Measurements from ENCODE around the gene C2CD4D. TPM values are rescaled to one million over a fixed set of nuclear protein-coding genes. Genes with fewer than 3 reads are reported as not detected.

Gene C2CD4D
- total RNA-seq, 1 experiment from 2014 or later: not detected

GRCh38 chr1:151834239-151834638 is 5.4 kb downstream of the C2CD4D start:
- no peak for DNase-seq (ENCODE audit: low spot score)

GRCh38 chr1:151833172-151833900 is 6.3 kb downstream of the C2CD4D start:
- no peak for DNase-seq (ENCODE audit: low spot score)

- DNase-seq (ENCODE audit: low spot score): peak; percentile 81
Observed at GRCh38 chr1:151832318-151832980, 7.2 kb downstream of the C2CD4D start.

GRCh38 chr1:151831605-151832004 is 8.0 kb downstream of the C2CD4D start, which contains the start of gene RORC:
Gene RORC (minus strand): TSS chr1:151831802. CDS start chr1:151831764, 38 bp downstream.
- no peak for DNase-seq (ENCODE audit: low spot score)

- no peak for DNase-seq (ENCODE audit: low spot score)
Observed at GRCh38 chr1:151831256-151831591, 8.4 kb downstream of the C2CD4D start.

GRCh38 chr1:151830055-151830454 is 9.6 kb downstream of the C2CD4D start:
- no peak for DNase-seq (ENCODE audit: low spot score)

- DNase-seq (ENCODE audit: low spot score): no peak
Observed at GRCh38 chr1:151829352-151830046, 10.1 kb downstream of the C2CD4D start.

- DNase-seq (ENCODE audit: low spot score): peak; percentile 83
Observed at GRCh38 chr1:151828921-151829320, 10.7 kb downstream of the C2CD4D start.

GRCh38 chr1:151827853-151828252 is 11.8 kb downstream of the C2CD4D start:
- no peak for DNase-seq (ENCODE audit: low spot score)

- DNase-seq (ENCODE audit: low spot score): no peak
Observed at GRCh38 chr1:151825751-151826660, 13.6 kb downstream of the C2CD4D start.

- DNase-seq (ENCODE audit: low spot score): no peak
Observed at GRCh38 chr1:151825204-151825603, 14.4 kb downstream of the C2CD4D start.

GRCh38 chr1:151823175-151823574 is 16.4 kb downstream of the C2CD4D start:
- no peak for DNase-seq (ENCODE audit: low spot score)

GRCh38 chr1:151822404-151822803 is 17.2 kb downstream of the C2CD4D start:
- no peak for DNase-seq (ENCODE audit: low spot score)

GRCh38 chr1:151820940-151821339 is 18.7 kb downstream of the C2CD4D start:
- DNase-seq (ENCODE audit: low spot score): no peak

GRCh38 chr1:151819976-151820623 is 19.5 kb downstream of the C2CD4D start:
- no peak for DNase-seq (ENCODE audit: low spot score)

GRCh38 chr1:151819227-151819835 is 20.3 kb downstream of the C2CD4D start:
- DNase-seq (ENCODE audit: low spot score): no peak

GRCh38 chr1:151817353-151817730 is 22.3 kb downstream of the C2CD4D start:
- no peak for DNase-seq (ENCODE audit: low spot score)

GRCh38 chr1:151816548-151817352 is 22.9 kb downstream of the C2CD4D start:
- no peak for DNase-seq (ENCODE audit: low spot score)

- no peak for DNase-seq (ENCODE audit: low spot score)
Observed at GRCh38 chr1:151815716-151816327, 23.8 kb downstream of the C2CD4D start.

Measured in H4 (cell line).